HG02943 (cell line): ENCODE data around the gene TGM5.

Source experiments
- ATAC-seq: cut with Tn5 transposase; IDR thresholded peaks from one replicate; pipeline ENCODE4 v1.9.1; 2021; ENCODE audit warnings: mild to moderate bottlenecking, low read depth, moderate library complexity; ENCODE audit not compliant: unreplicated experiment

Gene TGM5

DNA sequence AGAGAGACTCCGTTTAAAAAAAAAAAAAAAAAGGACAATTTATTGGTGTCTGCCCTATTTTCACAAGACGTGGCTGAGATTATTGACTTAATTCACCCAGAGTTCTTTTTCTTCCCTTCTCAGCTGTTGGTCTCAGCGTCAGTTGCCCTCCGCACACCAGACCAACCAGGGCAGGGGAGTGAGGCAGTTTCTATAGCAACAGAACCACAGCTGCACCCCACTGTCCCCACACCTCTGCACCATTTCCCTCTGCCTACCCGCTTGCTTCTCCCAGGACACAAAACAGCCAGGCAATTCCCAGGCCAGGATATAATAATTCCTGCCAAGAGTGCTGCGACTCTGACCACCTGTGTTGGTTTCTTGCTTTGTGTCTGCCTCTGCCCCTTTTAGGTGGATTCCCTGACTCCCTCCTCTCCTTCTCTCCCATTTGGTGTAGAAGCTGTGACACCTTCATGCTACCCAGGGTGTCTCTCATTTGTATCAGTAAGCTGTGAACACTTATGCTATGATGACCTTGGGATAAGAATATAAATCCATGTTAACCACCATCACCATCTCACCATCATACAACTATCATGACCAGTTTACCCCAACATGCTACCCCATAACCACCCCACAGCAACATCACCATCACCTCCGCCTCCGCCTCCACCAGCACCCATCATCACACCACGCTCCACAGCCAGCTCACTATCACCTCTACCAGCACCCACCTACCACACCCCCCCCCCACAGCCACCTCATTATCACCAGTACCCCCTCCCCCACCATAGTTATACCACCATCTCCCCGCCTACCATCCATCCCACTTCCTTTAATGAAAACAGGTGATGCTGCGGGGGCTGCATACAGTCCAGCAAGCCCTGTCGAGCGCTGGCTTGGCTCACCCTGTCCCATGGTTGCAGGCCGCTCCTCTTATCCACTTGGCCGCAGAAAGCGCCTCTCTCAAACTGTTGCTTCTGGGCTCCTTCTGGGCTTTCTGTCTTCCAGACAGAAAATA lies 46.5 kb downstream of the TGM5 start:
- no peak for ATAC-seq

DNA sequence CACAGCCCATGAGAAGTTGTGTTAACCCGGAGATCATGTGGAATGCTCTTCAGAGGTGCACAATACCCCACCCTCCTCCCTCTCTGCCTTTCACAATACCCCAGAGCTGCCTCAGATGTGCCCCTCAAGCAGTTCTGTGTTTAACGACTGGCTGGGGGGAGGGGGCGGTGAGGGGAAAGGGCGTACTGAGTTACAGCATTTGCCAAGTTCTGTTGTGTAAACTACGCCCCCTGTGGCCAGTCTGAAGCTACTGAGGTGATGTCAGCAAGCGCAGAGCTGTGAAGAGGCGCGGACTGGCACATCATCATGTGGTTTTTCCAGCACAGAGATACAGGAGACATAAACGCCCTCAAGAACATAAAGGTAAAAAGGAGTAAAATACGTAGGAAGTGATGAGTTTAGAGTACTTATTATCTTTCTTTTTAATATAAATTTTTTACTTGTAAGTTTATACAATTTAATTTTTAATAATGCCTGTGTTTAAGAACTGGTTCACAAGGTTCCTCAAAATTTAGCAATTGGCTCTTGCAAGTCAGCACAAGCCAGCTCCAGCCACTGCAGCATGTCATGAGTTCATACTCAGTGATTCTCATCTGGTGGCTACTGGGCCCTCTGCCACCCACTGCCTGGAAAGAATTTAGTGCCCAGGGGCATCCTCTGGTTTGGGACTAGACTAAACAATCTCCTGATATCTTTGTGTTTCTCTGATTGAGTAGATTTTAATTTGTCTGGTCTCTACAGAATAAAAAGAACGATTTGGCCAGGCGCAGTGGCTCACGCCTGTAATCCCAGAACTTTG lies 47.6 kb downstream of the TGM5 start:
- no peak for ATAC-seq

DNA sequence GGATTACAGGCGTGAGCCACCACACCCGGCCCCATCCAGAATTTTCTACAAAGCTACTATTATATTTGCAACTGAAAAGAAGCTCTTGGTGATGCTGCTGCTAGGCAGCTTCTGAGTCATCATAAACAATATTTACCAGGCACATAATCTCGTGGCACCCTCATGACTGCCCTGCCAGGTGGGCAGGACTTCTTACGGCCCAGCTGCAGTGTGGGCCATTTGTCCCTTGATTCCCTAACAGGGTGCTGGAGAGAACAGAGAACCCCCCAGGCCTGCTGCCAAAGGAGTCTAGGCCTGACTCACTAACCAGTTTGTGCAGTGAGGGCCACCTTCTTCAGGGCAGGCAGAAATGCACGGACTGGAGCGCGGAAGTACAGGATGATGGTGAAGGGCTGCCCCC lies 50.8 kb downstream of the TGM5 start:
- ATAC-seq: no peak

GRCh38 chr15:43214592-43215295 lies 52.0 kb downstream of the TGM5 start:
- no peak for ATAC-seq

DNA sequence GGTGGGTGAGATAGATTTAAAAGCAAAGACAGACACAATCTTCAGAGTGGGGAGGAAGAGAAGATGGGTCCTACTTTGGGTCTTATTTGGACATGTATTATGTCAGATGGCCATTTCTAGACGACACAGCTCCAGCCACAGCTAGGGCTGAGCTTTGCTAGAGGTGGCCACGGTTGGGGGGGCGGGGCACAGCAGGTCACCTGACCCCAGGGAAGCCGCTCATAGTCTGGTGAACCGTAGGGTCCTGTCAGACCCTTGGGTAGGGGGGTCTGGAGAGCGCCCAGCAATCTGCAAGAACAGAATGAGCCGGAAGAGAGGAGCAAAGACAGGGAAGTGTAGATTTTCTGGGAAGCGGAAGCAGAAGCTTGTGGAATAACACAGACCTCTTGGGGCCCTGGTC lies 52.6 kb downstream of the TGM5 start:
- ATAC-seq: no peak

GRCh38 chr15:43213466-43213865 lies 53.3 kb downstream of the TGM5 start:
- no peak for ATAC-seq

DNA sequence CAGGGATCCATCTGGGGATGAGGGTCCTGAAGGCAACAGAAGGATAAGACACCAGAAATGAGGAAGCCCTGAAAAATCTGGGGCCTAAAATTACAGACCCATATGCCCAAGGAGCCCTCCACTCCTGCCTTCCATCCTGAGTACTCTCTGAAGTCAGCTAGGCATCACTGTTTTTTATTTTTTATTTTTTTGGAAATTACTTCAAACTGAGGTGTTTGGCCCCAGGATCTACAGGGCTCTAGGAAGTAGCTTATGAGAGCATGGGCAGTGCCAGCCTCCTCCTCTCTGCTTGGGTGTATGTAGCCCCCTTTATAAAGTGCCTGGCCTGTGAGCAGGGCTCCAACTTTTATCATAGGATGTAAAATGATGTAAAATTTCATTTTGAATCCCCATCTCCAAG lies 53.8 kb downstream of the TGM5 start:
- no peak for ATAC-seq

GRCh38 chr15:43212299-43212698 lies 54.4 kb downstream of the TGM5 start:
- ATAC-seq: no peak

DNA sequence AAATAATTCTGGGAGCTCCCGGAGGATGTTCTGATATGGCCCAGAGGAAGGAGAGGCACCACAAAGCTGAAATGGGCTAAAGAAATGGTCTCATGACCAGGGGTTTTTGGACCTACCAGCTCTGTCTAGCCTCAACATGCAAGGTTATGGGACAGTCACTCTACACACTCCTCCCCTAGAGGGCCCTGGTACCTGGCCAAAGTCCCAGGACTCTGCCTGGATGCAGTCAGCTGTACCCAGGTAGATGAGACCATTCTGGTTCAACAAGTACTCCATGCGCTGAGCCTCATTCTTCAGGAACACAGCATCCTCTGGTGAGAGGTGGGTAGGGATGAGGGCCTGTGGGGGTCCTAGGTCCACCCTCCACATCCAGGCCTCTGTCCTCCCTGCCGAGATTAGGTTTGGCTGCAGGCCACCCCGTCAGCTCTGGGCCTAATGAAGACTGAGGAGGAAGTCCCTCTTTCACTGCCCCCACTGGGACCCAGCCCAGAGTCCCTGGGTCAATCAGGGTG lies 55.4 kb downstream of the TGM5 start:
- no peak for ATAC-seq

GRCh38 chr15:43210807-43211206 lies 55.9 kb downstream of the TGM5 start:
- ATAC-seq: no peak

DNA sequence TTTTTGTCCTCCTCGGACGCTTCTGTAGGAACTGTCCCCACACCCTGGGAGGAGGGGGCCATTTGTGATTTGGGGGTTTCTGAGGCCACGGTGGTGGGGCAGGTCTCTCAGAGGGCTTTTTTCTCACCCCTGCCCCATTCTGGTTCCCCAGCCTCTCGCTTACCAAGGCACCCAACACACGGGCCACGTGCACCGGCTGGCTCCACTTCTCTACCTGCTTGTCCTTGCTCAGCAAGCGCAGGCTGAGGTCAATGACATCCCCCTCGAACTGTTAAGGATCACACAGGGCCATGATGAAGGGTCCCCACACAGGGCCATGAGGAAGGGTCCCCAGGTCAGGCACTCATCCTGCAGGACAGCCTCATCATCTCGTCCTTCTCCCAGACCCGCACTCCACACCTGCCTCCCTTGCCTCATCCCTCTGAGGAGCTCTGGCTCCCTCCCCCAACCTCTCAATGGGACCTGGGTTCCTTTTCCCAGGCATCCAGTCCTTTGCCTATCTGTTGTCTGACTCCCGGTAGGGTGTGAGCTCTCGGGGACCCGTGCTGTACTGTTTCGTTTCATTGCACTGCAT lies 56.5 kb downstream of the TGM5 start:
- ATAC-seq: no peak

DNA sequence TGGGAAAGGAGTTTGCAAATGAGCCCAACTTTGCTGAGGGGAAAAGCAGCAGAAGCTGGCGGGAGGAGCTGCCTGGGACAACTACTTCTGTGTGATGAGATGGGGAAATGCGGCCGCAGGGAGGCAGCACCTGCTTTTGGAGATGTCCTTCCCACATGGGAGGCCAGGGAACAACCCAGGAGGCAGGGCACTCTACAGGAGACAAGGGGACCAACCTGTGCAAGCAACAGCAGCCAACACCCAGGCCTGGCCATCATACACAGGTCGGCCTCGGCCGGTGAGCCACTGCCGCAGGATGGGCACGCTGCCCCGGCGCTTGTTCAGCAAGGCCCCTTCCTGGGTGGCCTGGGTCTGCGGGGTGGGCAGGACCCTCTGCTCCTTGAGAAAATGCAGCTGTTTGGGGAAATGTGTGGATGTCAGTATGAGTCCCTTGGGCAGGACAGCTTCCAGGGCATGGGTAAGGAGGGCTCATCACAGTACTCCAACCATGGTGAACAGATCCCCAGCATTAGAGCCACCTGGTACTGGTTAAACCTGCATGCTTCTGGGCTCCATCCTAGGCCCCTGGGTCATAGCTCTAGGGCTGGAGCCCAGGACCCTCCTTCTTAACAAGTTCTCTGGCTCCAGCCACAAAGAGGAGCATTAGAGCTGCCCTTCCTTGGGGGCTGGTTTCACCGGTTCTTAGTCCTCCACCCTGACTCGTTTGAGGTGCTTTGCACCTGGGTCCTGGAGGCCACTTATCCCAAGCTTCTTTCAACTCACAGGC lies 57.5 kb downstream of the TGM5 start:
- ATAC-seq: no peak

- ATAC-seq: no peak
These were observed 58.4 kb downstream of the TGM5 start for GRCh38 chr15:43208052-43209002.

DNA sequence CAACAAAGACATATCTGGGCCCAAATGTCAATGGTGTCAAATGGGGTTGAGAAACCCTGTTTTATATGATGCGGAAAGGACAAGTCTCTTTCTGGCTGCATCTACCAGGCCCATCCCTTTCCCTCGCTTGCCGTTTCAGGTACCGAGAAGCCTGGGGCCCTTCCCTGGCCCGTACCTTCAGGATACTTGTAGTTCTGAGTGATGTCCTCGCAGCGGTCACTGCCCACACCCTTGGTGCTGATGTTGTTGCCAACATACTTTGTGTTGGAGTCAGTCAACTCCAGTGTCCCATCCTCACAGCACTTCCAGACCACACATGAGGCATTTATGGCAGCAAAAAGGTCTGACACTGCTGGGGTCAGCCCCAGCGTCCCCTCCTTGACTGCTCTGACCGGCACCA lies 59.7 kb downstream of the TGM5 start:
- ATAC-seq: no peak

DNA sequence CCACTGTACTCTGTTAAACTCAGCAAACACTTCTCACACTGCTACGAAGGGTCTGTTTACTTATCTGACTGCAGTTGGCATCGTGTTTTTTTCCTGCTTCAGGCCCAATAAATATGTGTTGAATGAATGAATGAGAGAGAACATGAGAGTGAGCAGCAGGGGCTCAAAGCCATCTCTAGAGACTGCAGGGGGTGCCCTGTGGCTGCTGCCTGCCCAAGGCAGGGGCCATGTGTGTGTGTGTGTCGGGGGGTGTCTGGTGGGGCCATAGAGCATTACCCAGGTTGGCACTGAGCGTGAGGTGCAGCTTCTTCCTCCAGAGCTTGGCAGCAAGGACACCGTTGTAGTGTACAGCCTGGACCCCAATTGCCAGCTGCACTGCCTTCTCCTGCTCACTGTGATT lies 60.7 kb downstream of the TGM5 start:
- ATAC-seq: no peak

GRCh38 chr15:43204016-43204901 lies 62.5 kb downstream of the TGM5 start:
- ATAC-seq: no peak

DNA sequence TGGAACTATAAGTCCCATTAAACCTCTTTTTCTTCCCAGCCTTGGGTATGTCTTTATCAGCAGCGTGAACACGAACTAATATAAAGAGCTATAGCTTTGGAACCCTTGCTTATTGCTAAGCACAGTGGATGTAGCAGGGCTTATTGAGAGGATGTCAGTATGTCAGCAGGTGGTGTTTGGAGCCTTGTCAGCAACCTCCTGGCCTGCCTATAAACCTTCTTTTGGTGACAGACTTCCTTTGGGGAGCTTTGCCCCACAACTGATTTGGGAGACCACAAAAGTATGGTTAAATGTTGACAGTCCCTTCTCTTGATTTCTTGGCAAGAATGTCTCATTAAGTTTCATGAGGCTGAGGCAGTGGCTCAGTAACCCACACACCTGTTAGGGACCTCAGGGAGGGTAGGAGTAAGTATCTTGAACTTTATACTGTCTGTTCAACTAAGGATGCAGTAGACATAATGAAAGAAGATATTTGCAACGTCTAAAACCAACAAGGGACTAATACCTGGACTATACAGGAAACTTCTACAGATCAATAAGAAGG lies 66.7 kb downstream of the TGM5 start:
- ATAC-seq: no peak
